PFSK-1 (cell line): ENCODE measurements around the gene S100A9.

Experiments used
- POLR2AphosphoS5 ChIP-seq: IDR thresholded peaks from 2 replicates; pipeline ENCODE4 v1.6.1; 2012; ENCODE audit warnings: low read depth, mild to moderate bottlenecking, control low read depth, low read length, moderate library complexity
- REST ChIP-seq, 2 experiments: IDR thresholded peaks; 2 replicates each; pipeline versions ENCODE4 v1.6.1 to v1.8.0; 2011 to 2012; ENCODE audit warnings: low read depth in 2 of 2, low read length in 2 of 2, control low read depth in 1 of 2, inconsistent platforms in 1 of 2, mild to moderate bottlenecking in 1 of 2, moderate library complexity in 1 of 2; ENCODE audit not compliant: insufficient read depth in 1 of 2

DNA sequence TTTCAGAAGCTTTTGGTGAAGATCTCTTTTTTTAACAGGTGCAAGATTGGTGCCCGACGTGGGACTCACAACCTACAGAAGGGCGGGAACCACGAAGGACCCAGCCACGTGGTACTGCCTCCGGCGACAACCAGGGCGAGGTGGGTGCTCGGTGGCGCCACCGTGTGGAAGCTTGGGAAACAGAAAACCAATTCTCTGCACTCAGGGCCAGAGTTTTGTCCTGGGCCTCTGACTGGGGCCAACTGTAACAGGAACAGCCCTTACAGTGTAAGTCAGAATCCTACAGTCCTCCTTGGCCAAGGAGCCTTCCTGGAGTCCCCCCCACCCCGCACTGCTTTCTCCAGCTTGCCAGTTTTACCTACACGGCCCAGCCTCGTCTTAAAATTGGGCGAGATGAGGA is 47.1 kb downstream of the S100A9 start:
- TF ChIP-seq POLR2AphosphoS5: no peak
- no peak for TF ChIP-seq REST (IDR thresholded peaks at IDR 0.05; ENCODE audit: insufficient read depth in 1 of 2, low read depth in 2 of 2, low read length in 2 of 2)
